ENCODE measurements around the gene PROSER1.
"Not testable (repeated sequence)": the region's sequence is repeated elsewhere in the genome, so short reads cannot be mapped to it uniquely, and the experiment has no call there.

Gene PROSER1

DNA sequence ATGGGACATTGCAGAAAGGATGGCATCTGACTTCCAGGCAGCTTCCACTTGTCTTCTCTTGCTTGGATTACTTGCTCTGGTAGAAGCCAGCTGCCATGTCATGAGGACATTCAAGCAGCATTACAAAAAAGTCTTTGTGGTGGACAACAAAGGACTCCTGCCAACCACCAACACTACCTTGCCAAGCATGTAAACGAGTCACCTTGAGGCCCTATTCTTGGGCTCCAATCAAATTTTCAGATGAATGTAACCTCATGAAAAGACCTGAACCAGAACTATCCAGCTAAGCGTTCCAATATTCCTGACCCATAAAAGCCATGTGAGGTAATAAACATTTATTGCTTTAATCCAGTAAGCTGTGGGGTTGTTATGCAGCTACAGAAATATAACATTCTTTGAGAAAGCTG is 12.5 kb downstream of the PROSER1 start:
- DNase-seq (ENCODE audit: low read depth in 2 of 2): no peak

DNA sequence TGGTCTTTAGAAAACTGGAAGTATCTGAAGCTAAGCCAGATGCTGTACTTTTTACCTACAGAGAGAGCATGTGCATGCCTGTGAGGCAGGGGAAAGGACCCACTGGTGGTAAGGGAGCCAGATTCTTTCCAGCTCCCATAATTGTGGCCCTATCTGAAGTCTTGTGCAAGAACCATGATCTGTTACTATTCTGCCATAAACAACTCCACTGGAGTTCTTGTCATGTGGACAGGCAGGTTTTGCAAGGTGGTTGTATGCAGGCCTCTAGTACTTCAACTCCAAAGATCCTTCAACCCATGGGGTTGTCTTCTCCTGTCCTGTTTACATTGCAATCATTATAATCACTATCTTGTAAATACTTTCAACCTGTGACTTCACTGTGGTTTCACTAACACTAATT is 14.1 kb downstream of the PROSER1 start:
- no peak for DNase-seq (ENCODE audit: low read depth in 2 of 2)

- no peak for DNase-seq (ENCODE audit: low read depth in 2 of 2)
Measured at GRCh38 chr13:39023316-39023715, 14.6 kb downstream of the PROSER1 start.

DNA sequence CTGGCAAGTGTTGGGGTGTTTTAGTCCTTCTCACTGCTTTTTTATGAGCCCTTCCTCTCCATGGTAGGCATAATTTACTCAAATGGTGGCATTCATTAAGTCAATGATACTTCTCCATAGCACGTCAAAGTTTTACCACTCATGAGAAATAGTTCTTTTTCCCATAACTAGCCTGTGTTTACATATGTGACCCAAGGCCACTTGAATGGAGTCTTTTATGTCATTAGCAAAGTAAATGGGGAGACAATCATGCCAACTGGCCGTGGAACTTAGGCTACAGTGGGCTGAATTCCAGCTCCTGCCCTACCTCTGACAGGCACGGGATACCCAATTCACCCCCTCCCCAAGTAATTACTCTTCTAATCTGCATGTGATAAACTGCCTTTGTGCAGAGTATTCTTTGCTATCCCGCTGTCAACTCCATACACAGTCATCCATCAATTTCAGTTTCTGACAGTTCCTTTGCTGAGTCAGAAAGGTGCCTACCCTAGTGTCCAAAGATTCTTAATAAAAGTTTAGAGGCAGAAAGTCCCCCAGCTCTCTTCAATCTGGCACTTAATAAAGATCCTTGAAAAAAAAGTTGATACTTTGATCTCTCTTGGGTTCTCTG is 16.9 kb downstream of the PROSER1 start:
- DNase-seq (ENCODE audit: low read depth in 2 of 2): no peak

DNA sequence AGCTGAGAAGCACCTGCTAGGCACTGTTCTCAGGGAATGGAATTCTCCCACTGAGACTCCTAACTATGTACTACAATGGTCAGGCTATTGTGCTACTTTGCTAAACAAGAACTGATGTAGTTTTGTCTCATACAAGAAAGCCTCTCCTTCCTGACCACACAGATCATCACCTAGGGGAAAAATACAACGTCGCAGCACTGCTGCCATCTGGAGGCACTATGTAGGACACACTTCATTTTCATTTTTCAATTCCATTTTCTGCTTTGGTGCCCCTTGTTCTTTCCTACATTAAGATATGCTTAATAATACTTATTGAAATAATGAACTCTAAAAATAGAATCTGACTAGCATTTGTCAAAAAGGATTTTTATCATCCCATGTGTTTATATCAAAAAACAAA is 21.1 kb downstream of the PROSER1 start:
- DNase-seq (ENCODE audit: low read depth in 2 of 2): no peak

- no peak for DNase-seq (ENCODE audit: low read depth in 2 of 2)
Measured at GRCh38 chr13:39016087-39016486, 21.8 kb downstream of the PROSER1 start.

DNA sequence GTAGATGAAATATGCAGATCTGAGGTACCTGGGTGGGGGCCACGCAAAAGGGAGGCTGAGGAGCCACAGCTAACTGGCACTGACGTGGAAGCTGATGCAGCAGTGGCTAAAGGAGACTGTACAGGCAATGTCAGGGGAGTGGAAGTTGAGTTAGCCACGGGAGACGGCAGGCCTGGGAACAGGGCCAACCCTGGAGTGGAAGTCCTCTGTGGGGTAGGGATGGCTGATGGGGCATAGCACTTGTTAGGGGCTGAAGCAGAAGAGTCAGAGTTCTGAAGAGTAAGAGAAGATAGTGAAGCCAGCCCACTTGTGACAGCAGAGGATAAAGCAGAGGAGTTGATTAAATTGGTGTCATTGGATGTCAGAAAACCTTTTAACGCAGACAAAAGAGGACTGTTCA is 24.4 kb downstream of the PROSER1 start:
- DNase-seq (ENCODE audit: low read depth in 2 of 2): no peak

DNA sequence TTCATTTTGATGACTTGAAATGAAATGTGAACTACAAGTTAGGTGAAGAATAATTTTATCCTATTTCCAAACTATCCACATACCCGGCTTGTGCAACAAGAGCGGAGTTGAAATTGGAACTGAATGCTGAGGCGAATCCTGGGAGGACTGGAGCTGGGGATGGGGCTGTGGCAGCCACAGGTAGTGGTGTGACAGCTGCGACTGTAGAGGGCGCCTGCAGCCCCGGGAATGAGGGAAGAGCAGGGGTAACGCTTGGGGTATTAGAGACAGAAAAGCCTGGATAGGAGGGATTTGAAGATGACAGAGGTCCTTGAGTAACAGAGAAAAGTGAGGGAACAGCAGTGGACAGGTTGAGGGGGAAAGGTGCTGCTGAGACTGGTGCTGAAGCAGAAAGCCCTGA is 25.3 kb downstream of the PROSER1 start:
- DNase-seq (ENCODE audit: low read depth in 2 of 2): no peak

DNA sequence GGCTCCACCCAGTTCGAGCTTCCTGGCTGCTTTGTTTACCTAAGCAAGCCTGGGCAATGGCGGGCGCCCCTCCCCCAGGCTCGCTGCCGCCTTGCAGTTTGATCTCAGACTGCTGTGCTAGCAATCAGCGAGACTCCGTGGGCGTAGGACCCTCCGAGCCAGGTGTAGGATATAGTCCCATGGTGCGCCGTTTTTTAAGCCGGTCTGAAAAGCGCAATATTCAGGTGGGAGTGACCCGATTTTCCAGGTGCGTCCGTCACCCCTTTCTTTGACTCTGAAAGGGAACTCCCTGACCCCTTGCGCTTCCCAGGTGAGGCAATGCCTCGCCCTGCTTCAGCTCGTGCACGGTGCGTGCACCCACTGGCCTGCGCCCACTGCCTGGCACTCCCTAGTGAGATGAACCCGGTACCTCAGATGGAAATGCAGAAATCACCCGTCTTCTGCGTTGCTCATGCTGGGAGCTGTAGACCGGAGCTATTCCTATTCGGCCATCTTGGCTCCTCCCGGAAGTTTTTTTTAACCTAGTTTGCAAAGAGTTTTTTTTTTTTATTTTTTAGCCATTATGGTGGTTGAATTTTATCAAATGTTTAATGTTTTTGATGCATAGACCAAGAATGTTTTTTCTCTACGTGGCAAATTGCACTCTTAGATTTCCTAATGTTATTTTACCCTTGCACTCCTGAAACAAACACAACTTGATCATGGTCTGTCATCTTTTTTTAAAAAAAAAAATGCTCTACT is 31.3 kb downstream of the PROSER1 start:
- not testable (repeated sequence) for DNase-seq (ENCODE audit: low read depth in 2 of 2)

- DNase-seq (ENCODE audit: low read depth in 2 of 2): no peak
Measured at GRCh38 chr13:38998739-38999138, 39.1 kb downstream of the PROSER1 start.

GRCh38 chr13:38993381-38993780 is 44.5 kb downstream of the PROSER1 start:
- DNase-seq (ENCODE audit: low read depth in 2 of 2): no peak

GRCh38 chr13:38990693-38991092 is 47.2 kb downstream of the PROSER1 start, which contains the start of gene STOML3:
Gene STOML3 (minus strand): TSS chr13:38990831. CDS start chr13:38990721, 110 bp downstream.
- no peak for DNase-seq (ENCODE audit: low read depth in 2 of 2)

- DNase-seq (ENCODE audit: low read depth in 2 of 2): no peak
Measured at GRCh38 chr13:38981096-38981495, 56.8 kb downstream of the PROSER1 start.

DNA sequence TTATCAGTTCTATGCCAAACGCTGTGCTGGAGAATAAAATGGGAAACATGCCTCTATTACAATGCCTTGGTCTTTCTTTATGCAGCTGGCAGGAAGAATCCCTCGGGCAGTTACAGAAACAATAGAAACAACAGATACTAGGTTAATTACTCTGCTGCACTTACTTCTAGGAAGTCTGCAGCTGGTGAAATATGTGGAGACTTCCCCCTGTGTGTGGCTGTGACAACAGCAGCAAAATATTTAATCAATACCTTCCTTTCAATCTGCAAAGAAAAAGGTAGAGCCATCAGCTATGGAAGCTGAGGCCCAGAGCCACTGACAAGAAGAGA is 57.2 kb downstream of the PROSER1 start:
- no peak for DNase-seq (ENCODE audit: low read depth in 2 of 2)

- no peak for DNase-seq (ENCODE audit: low read depth in 2 of 2)
Measured at GRCh38 chr13:38979891-38980749, 57.8 kb downstream of the PROSER1 start.

DNA sequence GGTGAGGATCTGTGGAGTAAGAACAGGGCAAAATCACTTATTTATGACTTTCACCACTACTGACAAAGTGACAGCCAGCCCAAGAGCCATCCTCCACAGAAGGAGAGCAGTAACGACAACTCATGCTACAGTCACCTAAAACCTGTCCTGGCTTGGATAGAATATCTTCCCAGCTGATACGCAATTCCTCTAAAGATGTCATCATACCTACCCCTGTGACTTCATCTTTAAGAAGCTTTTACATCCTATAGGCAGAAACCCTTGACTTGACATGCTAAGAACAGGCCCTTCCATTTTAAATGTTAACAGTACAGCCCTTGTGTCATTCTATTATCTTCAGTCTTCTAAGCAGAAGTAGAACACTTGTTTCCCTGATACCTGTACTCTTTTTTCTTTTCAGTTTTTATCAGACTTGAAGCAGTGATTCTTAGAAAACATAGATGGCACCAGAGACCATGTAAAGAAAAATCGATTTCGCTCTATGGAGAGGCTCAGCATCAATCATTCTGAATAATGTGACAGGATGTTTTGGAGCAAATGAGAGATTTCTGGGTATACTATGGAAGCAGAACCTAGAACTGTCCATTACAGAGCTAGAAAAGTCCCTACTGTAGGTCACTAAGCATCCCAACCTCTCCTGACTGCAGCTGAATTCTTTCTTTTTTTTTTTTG is 67.4 kb downstream of the PROSER1 start:
- DNase-seq (ENCODE audit: low read depth in 2 of 2): no peak

DNA sequence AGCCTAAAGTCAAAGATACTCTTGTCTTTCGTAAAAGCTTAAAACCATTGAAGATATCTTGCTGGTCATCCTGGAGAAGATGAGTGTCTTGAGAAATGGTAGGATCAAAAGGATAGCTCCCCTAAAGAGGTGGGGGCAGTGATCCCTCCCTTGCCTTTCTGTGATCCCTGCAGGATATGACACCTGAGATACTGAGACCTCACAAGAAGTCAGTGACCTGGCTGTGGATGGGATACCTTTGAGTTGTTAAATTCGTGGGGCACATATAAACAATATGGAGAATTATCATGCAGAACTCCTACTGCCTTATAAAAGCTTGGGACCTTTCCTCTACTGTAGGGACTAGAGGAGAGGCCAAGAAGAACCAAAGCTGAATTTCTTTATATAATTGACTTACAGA is 68.7 kb downstream of the PROSER1 start:
- no peak for DNase-seq (ENCODE audit: low read depth in 2 of 2)

DNA sequence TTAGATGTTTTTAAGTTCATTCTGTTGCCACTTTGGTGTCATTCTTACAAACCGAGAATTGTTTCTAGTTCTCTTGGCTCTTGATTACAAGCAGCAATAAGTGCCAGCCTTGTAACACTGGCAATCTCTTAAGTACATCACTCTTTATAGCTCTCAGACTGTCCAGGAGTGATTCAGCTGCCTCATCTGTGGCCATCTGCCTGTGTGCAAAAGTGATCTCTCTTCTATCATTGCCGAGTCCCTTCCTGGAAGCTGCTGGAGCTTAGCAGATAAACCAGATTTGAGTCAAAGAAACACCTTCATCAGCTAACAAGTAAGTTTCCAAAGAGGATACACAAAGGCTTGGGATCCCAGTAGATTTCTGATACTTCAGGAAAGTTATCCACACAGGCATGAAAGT is 70.4 kb downstream of the PROSER1 start:
- no peak for DNase-seq (ENCODE audit: low read depth in 2 of 2)

- no peak for DNase-seq (ENCODE audit: low read depth in 2 of 2)
Measured at GRCh38 chr13:38965281-38965680, 72.6 kb downstream of the PROSER1 start.

- no peak for DNase-seq (ENCODE audit: low read depth in 2 of 2)
Measured at GRCh38 chr13:38960175-38960574, 77.7 kb downstream of the PROSER1 start.

Measured in stimulated activated CD8-positive, alpha-beta memory T cell treated with anti-CD3 and anti-CD28 coated beads, Interleukin-7, amount 100 ng/mL, for 4 hours (primary cell).